ENCODE results near the gene BTBD16. TPM values are rescaled to one million over a fixed set of nuclear protein-coding genes. Genes with fewer than 3 reads are reported as not detected.

The BTBD16 gene
- total and polyA plus RNA-seq, 2 donors (not counting 1 experiment from before 2014, with no cell fraction given): not detected

- peaks cover 97% of the 10 kb centered on the region for H3K79me2 ChIP-seq (ENCODE audit: control insufficient read depth, insufficient read depth, low read length)
- whole genome bisulfite sequencing (ENCODE audit: insufficient coverage): 87% methylated on average over 4 of the region's 4 CpGs
- peaks cover 0 to 1% (median 0%) of the 10 kb centered on the region in 3 donors for H3K9me3 ChIP-seq (ENCODE audit: control extremely low read depth in 1 of 3, control insufficient read depth in 2 of 3, insufficient read depth in 1 of 3, low read length in 2 of 3)
- no peak overlapping the region for H2AFZ ChIP-seq (ENCODE audit: insufficient read depth, low read depth, low read length, poor library complexity, severe bottlenecking)
- POLR2A ChIA-PET: no interaction called here
- DNase-seq: no peak
- H3K27ac Mint-ChIP-seq: no peak overlapping the region
- TF ChIP-seq CTCF (IDR thresholded peaks at IDR 0.05) (no peak), EZH2 (IDR thresholded peaks at IDR 0.05; ENCODE audit: borderline replicate concordance, insufficient read depth, low read depth, low read length, poor library complexity, severe bottlenecking) (no peak)
- H3K9me3 Mint-ChIP-seq (ENCODE audit: insufficient read depth): no peaks in the 10 kb centered on the region
- no peak overlapping the region for H3K4me3 ChIP-seq (ENCODE audit: control extremely low read depth in 1 of 5, extremely low read depth in 1 of 5, insufficient read depth in 1 of 5, low read depth in 2 of 5, low read length in 4 of 5)
- H3K27ac ChIP-seq (ENCODE audit: low read length in 2 of 2): no peak overlapping the region
- no peaks in the 10 kb centered on the region for H3K27me3 Mint-ChIP-seq
- H3K9ac ChIP-seq (ENCODE audit: low read length): no peak overlapping the region
- peaks cover 57% of the 10 kb centered on the region for H4K20me1 ChIP-seq (ENCODE audit: control insufficient read depth, insufficient read depth, low read length, poor library complexity, severe bottlenecking)
- peaks cover 44% of the 10 kb centered on the region for H3K4me1 Mint-ChIP-seq
- H3K4me1 ChIP-seq (ENCODE audit: control insufficient read depth in 2 of 2, insufficient read depth in 2 of 2, low read length in 2 of 2): peaks cover under 1 to 13% of the 10 kb centered on the region in 2 donors
- H3K4me3 Mint-ChIP-seq: no peak overlapping the region
- CTCF ChIA-PET: no interaction called here
- H3K4me2 ChIP-seq (replicated peaks; ENCODE audit: low read depth, low read length, poor library complexity, severe bottlenecking): no peak overlapping the region
- ATAC-seq (ENCODE audit: low read depth): no peak
- no peaks in the 10 kb centered on the region for H3K36me3 ChIP-seq (replicated peaks in 1 of 2; ENCODE audit: control extremely low read depth in 1 of 2, control insufficient read depth in 1 of 2, extremely low read depth in 1 of 2, insufficient read depth in 2 of 2, low read length in 1 of 2)
- intact Hi-C loops (cut with micrococcal nuclease): no loop called here
- no peaks in the 10 kb centered on the region for H3K27me3 ChIP-seq (replicated peaks in 1 of 4; ENCODE audit: control extremely low read depth in 1 of 4, control insufficient read depth in 3 of 4, insufficient read depth in 4 of 4, low read length in 3 of 4)
These were observed 109.6 kb downstream of the BTBD16 start for GRCh38 chr10:122380703-122381102.

- no peaks in the 10 kb centered on the region for H3K27me3 ChIP-seq (replicated peaks in 1 of 4; ENCODE audit: control extremely low read depth in 1 of 4, control insufficient read depth in 3 of 4, insufficient read depth in 4 of 4, low read length in 3 of 4)
- 43% methylated on average over 1 of the region's 2 CpGs for WGBS (ENCODE audit: insufficient coverage)
- H3K4me1 Mint-ChIP-seq: peaks cover 47% of the 10 kb centered on the region
- no peaks in the 10 kb centered on the region for H3K9me3 Mint-ChIP-seq (ENCODE audit: insufficient read depth)
- H3K4me3 Mint-ChIP-seq: no peak overlapping the region
- H3K27ac Mint-ChIP-seq: no peak overlapping the region
- TF ChIP-seq CTCF (IDR thresholded peaks at IDR 0.05) (no peak), EZH2 (IDR thresholded peaks at IDR 0.05; ENCODE audit: borderline replicate concordance, insufficient read depth, low read depth, low read length, poor library complexity, severe bottlenecking) (no peak)
- intact Hi-C loops (cut with micrococcal nuclease): no loop called here
- H3K27ac ChIP-seq (ENCODE audit: low read length in 2 of 2): no peak overlapping the region
- H3K27me3 Mint-ChIP-seq: no peaks in the 10 kb centered on the region
- H2AFZ ChIP-seq (ENCODE audit: insufficient read depth, low read depth, low read length, poor library complexity, severe bottlenecking): no peak overlapping the region
- H3K4me2 ChIP-seq (replicated peaks; ENCODE audit: low read depth, low read length, poor library complexity, severe bottlenecking): no peak overlapping the region
- peaks cover 0 to 15% of the 10 kb centered on the region in 2 donors for H3K4me1 ChIP-seq (ENCODE audit: control insufficient read depth in 2 of 2, insufficient read depth in 2 of 2, low read length in 2 of 2)
- H3K36me3 ChIP-seq (replicated peaks in 1 of 2; ENCODE audit: control extremely low read depth in 1 of 2, control insufficient read depth in 1 of 2, extremely low read depth in 1 of 2, insufficient read depth in 2 of 2, low read length in 1 of 2): no peaks in the 10 kb centered on the region
- H3K9ac ChIP-seq (ENCODE audit: low read length): no peak overlapping the region
- ChIA-PET POLR2A (no interaction called here), CTCF (no interaction called here)
- H3K79me2 ChIP-seq (ENCODE audit: control insufficient read depth, insufficient read depth, low read length): peaks cover 97% of the 10 kb centered on the region
- H3K9me3 ChIP-seq (ENCODE audit: control extremely low read depth in 1 of 3, control insufficient read depth in 2 of 3, insufficient read depth in 1 of 3, low read length in 2 of 3): peaks cover 0 to 1% (median 0%) of the 10 kb centered on the region in 3 donors
- H4K20me1 ChIP-seq (ENCODE audit: control insufficient read depth, insufficient read depth, low read length, poor library complexity, severe bottlenecking): peaks cover 67% of the 10 kb centered on the region
- ATAC-seq (ENCODE audit: low read depth) (no peak), DNase-seq (no peak)
- H3K4me3 ChIP-seq (ENCODE audit: control extremely low read depth in 1 of 5, extremely low read depth in 1 of 5, insufficient read depth in 1 of 5, low read depth in 2 of 5, low read length in 4 of 5): no peak overlapping the region
These were observed 110.6 kb downstream of the BTBD16 start for GRCh38 chr10:122381680-122382079.

All from B cell (primary cell).